WTC11 (cell line): Measurements from ENCODE around the gene MTHFD1L. TPM values are rescaled to one million over a fixed set of nuclear protein-coding genes. Genes with fewer than 3 reads are reported as not detected.

Experiments
- ATAC-seq: fragments of 200-7000 bp; cut with Tn5 transposase; 2 replicates; pipeline ENCODE4 v1.10.0; 2021; ENCODE audit warnings: mild to moderate bottlenecking, moderate library complexity
- CTCF ChIA-PET: fragments of 300-600 bp; sonication (Branson Sonifier 250); formaldehyde crosslinking; loops from one replicate; lab custom pipeline; 2021; ENCODE audit warnings: antibody characterized with exemption; lab: Charles Lee
- POLR2A ChIA-PET: fragments of 350-600 bp; sonication (Branson Sonifier 250); formaldehyde crosslinking; loops from one replicate; lab custom pipeline; 2021; ENCODE audit warnings: antibody characterized with exemption; lab: Charles Lee
- DNase-seq: peaks from one replicate; pipeline ENCODE4 v3.0.0; 2021; ENCODE audit warnings: low spot score
- H3K27ac Mint-ChIP-seq: 2 replicates; pipeline ENCODE4 v1.8.0; 2021; ENCODE audit warnings: mixed read lengths
- H3K27me3 Mint-ChIP-seq: 2 replicates; pipeline ENCODE4 v1.8.0; 2021; ENCODE audit warnings: low read depth, mild to moderate bottlenecking, moderate library complexity, mixed read lengths
- H3K36me3 Mint-ChIP-seq: 2 replicates; pipeline ENCODE4 v1.8.0; 2021; ENCODE audit warnings: mixed read lengths
- H3K4me1 Mint-ChIP-seq: 2 replicates; pipeline ENCODE4 v1.8.0; 2022; ENCODE audit warnings: mixed read lengths
- H3K4me3 Mint-ChIP-seq: 2 replicates; pipeline ENCODE4 v1.8.0; 2021; ENCODE audit warnings: mild to moderate bottlenecking, moderate library complexity, mixed read lengths
- H3K9me3 Mint-ChIP-seq: 2 replicates; pipeline ENCODE4 v1.8.0; 2021; ENCODE audit warnings: mixed read lengths
- CBFB ChIP-seq: sonication (generic); formaldehyde crosslinking; IDR thresholded peaks from 2 replicates; pipeline ENCODE4 v1.8.1; 2022; ENCODE audit warnings: mild to moderate bottlenecking, low read depth, missing genetic modification reagents
- CREB1 ChIP-seq: sonication (generic); formaldehyde crosslinking; IDR thresholded peaks from 2 replicates; pipeline ENCODE4 v1.8.0; 2023; ENCODE audit warnings: mild to moderate bottlenecking, missing genetic modification reagents
- ELF4 ChIP-seq: sonication (generic); formaldehyde crosslinking; IDR thresholded peaks from 2 replicates; pipeline ENCODE4 v1.8.1; 2022; ENCODE audit warnings: low read depth, mild to moderate bottlenecking, moderate library complexity, missing genetic modification reagents
- EMX1 ChIP-seq: fragments of 250-450 bp; sonication (Bioruptor Pico); IDR thresholded peaks from 2 replicates; pipeline ENCODE4 v1.8.0; 2021; ENCODE audit warnings: mild to moderate bottlenecking
- FOXJ3 ChIP-seq: sonication (generic); formaldehyde crosslinking; IDR thresholded peaks from 2 replicates; pipeline ENCODE4 v1.9.0; 2021; ENCODE audit warnings: missing genetic modification reagents, mild to moderate bottlenecking, borderline replicate concordance
- FOXP1 ChIP-seq: sonication (generic); formaldehyde crosslinking; IDR thresholded peaks from 2 replicates; pipeline ENCODE4 v1.8.0; 2022; ENCODE audit warnings: missing genetic modification reagents, mild to moderate bottlenecking, moderate library complexity, borderline replicate concordance
- GRHL2 ChIP-seq: fragments of 250-450 bp; sonication (Bioruptor Pico); IDR thresholded peaks from 2 replicates; pipeline ENCODE4 v1.8.0; 2022; ENCODE audit warnings: mild to moderate bottlenecking, moderate library complexity; ENCODE audit not compliant: insufficient replicate concordance, severe bottlenecking
- GTF2I ChIP-seq: fragments of 250-450 bp; sonication (Bioruptor Pico); conservative IDR thresholded peaks from 2 replicates; pipeline ENCODE4 v1.4.0; 2021; ENCODE audit warnings: mild to moderate bottlenecking
- JAZF1 ChIP-seq: fragments of 250-450 bp; sonication (Bioruptor Pico); IDR thresholded peaks from 2 replicates; pipeline ENCODE4 v1.9.0; 2021; ENCODE audit warnings: moderate library complexity, mild to moderate bottlenecking, inconsistent platforms
- OVOL2 ChIP-seq: fragments of 250-450 bp; sonication (Bioruptor Pico); IDR thresholded peaks from 2 replicates; pipeline ENCODE4 v1.9.0; 2021; ENCODE audit warnings: mild to moderate bottlenecking, borderline replicate concordance
- RORB ChIP-seq: fragments of 250-450 bp; sonication (Bioruptor Pico); IDR thresholded peaks from 2 replicates; pipeline ENCODE4 v1.9.0; 2021; ENCODE audit warnings: mild to moderate bottlenecking
- SMAD3 ChIP-seq: sonication (generic); formaldehyde crosslinking; IDR thresholded peaks from 2 replicates; pipeline ENCODE4 v1.8.0; 2022; ENCODE audit warnings: missing genetic modification reagents, mild to moderate bottlenecking, borderline replicate concordance
- SP1 ChIP-seq: sonication (generic); formaldehyde crosslinking; conservative IDR thresholded peaks from 2 replicates; pipeline ENCODE4 v1.8.1; 2022; ENCODE audit warnings: missing genetic modification reagents
- TEAD4 ChIP-seq: sonication (generic); formaldehyde crosslinking; IDR thresholded peaks from 2 replicates; pipeline ENCODE4 v1.8.0; 2022; ENCODE audit warnings: mild to moderate bottlenecking, missing genetic modification reagents
- total RNA-seq: library from RNA; stranded (reverse); gene quantifications from 3 replicates; pipeline ENCODE4 v1.2.3, GENCODE V29; 2021
- TF ChIP-seq, protein P1 (sequence below): fragments of 250-450 bp; sonication (Bioruptor Pico); IDR thresholded peaks from 2 replicates; pipeline ENCODE4 v1.9.0; 2021; ENCODE audit warnings: mild to moderate bottlenecking
- TF ChIP-seq, protein P2 (sequence below): fragments of 200-600 bp; IDR thresholded peaks from 2 replicates; pipeline ENCODE4 v1.8.0; 2022; ENCODE audit warnings: antibody characterized with exemption
- TF ChIP-seq, protein P3 (sequence below): fragments of 250-450 bp; sonication (Bioruptor Pico); IDR thresholded peaks from 2 replicates; pipeline ENCODE4 v1.9.0; 2021; ENCODE audit warnings: mild to moderate bottlenecking
- TF ChIP-seq, protein P4 (sequence below): sonication (generic); formaldehyde crosslinking; IDR thresholded peaks from 2 replicates; pipeline ENCODE4 v1.8.1; 2022; ENCODE audit warnings: mild to moderate bottlenecking, missing genetic modification reagents, moderate library complexity, borderline replicate concordance
- TF ChIP-seq, protein P5 (sequence below): sonication (generic); formaldehyde crosslinking; conservative IDR thresholded peaks from 2 replicates; pipeline ENCODE4 v1.8.1; 2023; ENCODE audit warnings: mild to moderate bottlenecking, low read depth, missing genetic modification reagents, moderate library complexity

MTHFD1L gene
- total RNA-seq, 1 experiment from 2014 or later: 104 TPM

DNA sequence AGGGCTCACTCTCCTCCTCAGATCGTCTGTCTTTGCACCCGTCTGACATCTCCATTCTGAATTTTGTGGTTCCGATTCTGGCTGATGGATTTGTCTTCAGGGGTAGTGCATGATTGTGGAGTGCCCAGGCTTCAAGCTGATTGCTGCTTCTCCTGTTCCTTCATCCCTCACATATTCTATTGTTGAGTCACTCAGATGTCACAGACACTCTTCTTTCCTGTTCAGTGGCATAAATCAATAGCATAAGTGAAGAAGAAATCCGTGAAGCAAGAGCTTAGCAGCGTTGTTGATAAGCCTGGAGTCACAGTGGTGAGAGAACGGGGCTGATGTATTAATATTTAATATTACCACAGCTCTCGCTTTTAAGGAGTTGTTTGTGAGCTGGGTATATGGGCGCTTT lies 152.5 kb downstream of the MTHFD1L start:
- no peak for ATAC-seq

DNA sequence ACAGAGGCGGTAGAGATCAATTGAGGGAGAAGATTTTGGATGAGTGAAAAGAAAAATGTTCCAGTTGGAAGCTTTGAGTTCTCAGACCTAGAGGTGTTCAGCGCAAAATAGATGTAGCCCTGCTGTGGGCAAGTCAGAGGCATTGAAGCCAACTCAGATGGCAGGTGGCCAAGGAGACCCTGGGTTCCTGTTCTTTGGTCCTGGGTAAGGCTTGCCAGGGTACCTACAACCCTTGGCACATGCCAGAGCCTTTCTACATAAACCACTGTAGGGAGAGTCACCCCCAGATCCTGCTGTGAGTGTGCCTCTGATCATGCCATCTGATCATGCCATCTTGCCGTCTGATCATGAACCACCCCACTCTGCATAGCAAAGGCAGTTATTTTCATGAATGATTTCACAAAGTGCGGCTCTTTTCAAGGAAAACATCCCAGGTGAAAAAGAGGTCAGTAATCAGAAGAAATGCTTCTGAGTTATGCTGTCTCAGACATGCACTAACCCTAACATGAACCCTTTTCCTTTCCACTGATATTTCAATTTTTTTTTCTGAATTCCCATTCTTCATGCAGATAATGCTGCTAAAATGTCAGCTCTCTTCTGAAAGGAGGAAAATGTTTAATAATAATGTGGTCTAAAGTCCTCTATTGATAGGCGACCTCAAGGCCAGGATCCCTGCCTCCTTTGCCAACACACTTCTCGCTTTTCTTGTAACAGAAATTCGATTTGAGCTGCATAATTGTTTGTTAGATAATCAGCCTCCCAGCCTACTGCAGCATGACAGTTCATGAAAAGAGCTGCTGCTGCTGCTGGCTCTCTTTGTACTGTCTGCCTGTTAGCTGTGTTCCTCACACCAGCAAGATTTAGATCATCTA lies 153.6 kb downstream of the MTHFD1L start:
- CTCF ChIA-PET: interaction anchor here (0.8 to 1.9 kb wide), 3 partner anchors 127 to 305 kb away, joined by 3 to 9 read pairs (median 4); no protein-coding TSS in a partner anchor
- no peak for ATAC-seq
- no peak overlapping the region for H3K4me3 Mint-ChIP-seq
- peaks cover 19% of the 10 kb centered on the region for H3K4me1 Mint-ChIP-seq
- no peaks in the 10 kb centered on the region for H3K27me3 Mint-ChIP-seq
- no peak overlapping the region for H3K27ac Mint-ChIP-seq
- no peak for DNase-seq
- POLR2A ChIA-PET: no interaction called here
- TF ChIP-seq ELF4 (CRISPR knock-in tag) (no peak), OVOL2 (no peak), EMX1 (CRISPR knock-in tag) (no peak), FOXJ3 (CRISPR knock-in tag) (no peak), SMAD3 (CRISPR knock-in tag) (no peak), GTF2I (CRISPR knock-in tag) (no peak), CREB1 (CRISPR knock-in tag) (no peak), GRHL2 (CRISPR knock-in tag) (no peak), TEAD4 (CRISPR knock-in tag) (no peak), FOXP1 (CRISPR knock-in tag) (no peak), CBFB (CRISPR knock-in tag) (no peak), SP1 (no peak), JAZF1 (CRISPR knock-in tag) (no peak), RORB (no peak)
- TF ChIP-seq, protein P1, sequence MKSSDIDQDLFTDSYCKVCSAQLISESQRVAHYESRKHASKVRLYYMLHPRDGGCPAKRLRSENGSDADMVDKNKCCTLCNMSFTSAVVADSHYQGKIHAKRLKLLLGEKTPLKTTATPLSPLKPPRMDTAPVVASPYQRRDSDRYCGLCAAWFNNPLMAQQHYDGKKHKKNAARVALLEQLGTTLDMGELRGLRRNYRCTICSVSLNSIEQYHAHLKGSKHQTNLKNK (CRISPR knock-in tag): no peak
- TF ChIP-seq, protein P2, sequence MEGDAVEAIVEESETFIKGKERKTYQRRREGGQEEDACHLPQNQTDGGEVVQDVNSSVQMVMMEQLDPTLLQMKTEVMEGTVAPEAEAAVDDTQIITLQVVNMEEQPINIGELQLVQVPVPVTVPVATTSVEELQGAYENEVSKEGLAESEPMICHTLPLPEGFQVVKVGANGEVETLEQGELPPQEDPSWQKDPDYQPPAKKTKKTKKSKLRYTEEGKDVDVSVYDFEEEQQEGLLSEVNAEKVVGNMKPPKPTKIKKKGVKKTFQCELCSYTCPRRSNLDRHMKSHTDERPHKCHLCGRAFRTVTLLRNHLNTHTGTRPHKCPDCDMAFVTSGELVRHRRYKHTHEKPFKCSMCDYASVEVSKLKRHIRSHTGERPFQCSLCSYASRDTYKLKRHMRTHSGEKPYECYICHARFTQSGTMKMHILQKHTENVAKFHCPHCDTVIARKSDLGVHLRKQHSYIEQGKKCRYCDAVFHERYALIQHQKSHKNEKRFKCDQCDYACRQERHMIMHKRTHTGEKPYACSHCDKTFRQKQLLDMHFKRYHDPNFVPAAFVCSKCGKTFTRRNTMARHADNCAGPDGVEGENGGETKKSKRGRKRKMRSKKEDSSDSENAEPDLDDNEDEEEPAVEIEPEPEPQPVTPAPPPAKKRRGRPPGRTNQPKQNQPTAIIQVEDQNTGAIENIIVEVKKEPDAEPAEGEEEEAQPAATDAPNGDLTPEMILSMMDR: no peak
- TF ChIP-seq, protein P3, sequence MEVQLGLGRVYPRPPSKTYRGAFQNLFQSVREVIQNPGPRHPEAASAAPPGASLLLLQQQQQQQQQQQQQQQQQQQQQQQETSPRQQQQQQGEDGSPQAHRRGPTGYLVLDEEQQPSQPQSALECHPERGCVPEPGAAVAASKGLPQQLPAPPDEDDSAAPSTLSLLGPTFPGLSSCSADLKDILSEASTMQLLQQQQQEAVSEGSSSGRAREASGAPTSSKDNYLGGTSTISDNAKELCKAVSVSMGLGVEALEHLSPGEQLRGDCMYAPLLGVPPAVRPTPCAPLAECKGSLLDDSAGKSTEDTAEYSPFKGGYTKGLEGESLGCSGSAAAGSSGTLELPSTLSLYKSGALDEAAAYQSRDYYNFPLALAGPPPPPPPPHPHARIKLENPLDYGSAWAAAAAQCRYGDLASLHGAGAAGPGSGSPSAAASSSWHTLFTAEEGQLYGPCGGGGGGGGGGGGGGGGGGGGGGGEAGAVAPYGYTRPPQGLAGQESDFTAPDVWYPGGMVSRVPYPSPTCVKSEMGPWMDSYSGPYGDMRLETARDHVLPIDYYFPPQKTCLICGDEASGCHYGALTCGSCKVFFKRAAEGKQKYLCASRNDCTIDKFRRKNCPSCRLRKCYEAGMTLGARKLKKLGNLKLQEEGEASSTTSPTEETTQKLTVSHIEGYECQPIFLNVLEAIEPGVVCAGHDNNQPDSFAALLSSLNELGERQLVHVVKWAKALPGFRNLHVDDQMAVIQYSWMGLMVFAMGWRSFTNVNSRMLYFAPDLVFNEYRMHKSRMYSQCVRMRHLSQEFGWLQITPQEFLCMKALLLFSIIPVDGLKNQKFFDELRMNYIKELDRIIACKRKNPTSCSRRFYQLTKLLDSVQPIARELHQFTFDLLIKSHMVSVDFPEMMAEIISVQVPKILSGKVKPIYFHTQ (CRISPR knock-in tag): no peak
- TF ChIP-seq, protein P4, sequence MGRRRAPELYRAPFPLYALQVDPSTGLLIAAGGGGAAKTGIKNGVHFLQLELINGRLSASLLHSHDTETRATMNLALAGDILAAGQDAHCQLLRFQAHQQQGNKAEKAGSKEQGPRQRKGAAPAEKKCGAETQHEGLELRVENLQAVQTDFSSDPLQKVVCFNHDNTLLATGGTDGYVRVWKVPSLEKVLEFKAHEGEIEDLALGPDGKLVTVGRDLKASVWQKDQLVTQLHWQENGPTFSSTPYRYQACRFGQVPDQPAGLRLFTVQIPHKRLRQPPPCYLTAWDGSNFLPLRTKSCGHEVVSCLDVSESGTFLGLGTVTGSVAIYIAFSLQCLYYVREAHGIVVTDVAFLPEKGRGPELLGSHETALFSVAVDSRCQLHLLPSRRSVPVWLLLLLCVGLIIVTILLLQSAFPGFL: no peak
- no peaks in the 10 kb centered on the region for H3K9me3 Mint-ChIP-seq
- peaks cover 33% of the 10 kb centered on the region for H3K36me3 Mint-ChIP-seq

More for the DNA sequence above, 152.5 kb downstream of the MTHFD1L start:
- Mint-ChIP-seq H3K36me3 (peaks cover 27% of the 10 kb centered on the region), H3K4me3 (no peak overlapping the region), H3K4me1 (peaks cover 19% of the 10 kb centered on the region), H3K27me3 (no peaks in the 10 kb centered on the region), H3K27ac (no peak overlapping the region), H3K9me3 (no peaks in the 10 kb centered on the region)
- CTCF ChIA-PET: interaction anchor here (1.9 kb wide), 1 partner anchor 306 kb away, joined by 7 read pairs; no protein-coding TSS in a partner anchor
- no peak for DNase-seq
- TF ChIP-seq, protein P5, sequence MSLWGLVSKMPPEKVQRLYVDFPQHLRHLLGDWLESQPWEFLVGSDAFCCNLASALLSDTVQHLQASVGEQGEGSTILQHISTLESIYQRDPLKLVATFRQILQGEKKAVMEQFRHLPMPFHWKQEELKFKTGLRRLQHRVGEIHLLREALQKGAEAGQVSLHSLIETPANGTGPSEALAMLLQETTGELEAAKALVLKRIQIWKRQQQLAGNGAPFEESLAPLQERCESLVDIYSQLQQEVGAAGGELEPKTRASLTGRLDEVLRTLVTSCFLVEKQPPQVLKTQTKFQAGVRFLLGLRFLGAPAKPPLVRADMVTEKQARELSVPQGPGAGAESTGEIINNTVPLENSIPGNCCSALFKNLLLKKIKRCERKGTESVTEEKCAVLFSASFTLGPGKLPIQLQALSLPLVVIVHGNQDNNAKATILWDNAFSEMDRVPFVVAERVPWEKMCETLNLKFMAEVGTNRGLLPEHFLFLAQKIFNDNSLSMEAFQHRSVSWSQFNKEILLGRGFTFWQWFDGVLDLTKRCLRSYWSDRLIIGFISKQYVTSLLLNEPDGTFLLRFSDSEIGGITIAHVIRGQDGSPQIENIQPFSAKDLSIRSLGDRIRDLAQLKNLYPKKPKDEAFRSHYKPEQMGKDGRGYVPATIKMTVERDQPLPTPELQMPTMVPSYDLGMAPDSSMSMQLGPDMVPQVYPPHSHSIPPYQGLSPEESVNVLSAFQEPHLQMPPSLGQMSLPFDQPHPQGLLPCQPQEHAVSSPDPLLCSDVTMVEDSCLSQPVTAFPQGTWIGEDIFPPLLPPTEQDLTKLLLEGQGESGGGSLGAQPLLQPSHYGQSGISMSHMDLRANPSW: no peak
- POLR2A ChIA-PET: no interaction called here
